Activated CD8-positive, alpha-beta memory T cell treated with anti-CD3 and anti-CD28 coated beads, Interleukin-2, amount 50 U/mL, for 24 hours (primary cell): ENCODE results near the gene NCEH1.
"Not testable (repeated sequence)": the region's sequence is repeated elsewhere in the genome, so short reads cannot be mapped to it uniquely, and the experiment has no call there.

Experiments used
- DNase-seq: peaks from one replicate; pipeline ENCODE4 v3.0.0-alpha.2; 2020; ENCODE audit errors: extremely low read depth

NCEH1 gene

GRCh38 chr3:172707030-172707429 is 3.8 kb downstream of the NCEH1 start:
- no peak for DNase-seq

- no peak for DNase-seq
These were observed 5.7 kb downstream of the NCEH1 start for GRCh38 chr3:172705170-172705569.

- DNase-seq: no peak
These were observed 6.9 kb downstream of the NCEH1 start for GRCh38 chr3:172704001-172704400.

- not testable (repeated sequence) for DNase-seq
These were observed 8.1 kb downstream of the NCEH1 start for GRCh38 chr3:172702731-172703130.

GRCh38 chr3:172702256-172702655 is 8.6 kb downstream of the NCEH1 start:
- no peak for DNase-seq

- no peak for DNase-seq
These were observed 9.1 kb downstream of the NCEH1 start for GRCh38 chr3:172701751-172702150.

- DNase-seq: no peak
These were observed 9.9 kb downstream of the NCEH1 start for GRCh38 chr3:172700936-172701455.

- DNase-seq: no peak
These were observed 10.6 kb downstream of the NCEH1 start for GRCh38 chr3:172700256-172700655.

- DNase-seq: no peak
These were observed 11.8 kb downstream of the NCEH1 start for GRCh38 chr3:172699031-172699430.

- no peak for DNase-seq
These were observed 12.2 kb downstream of the NCEH1 start for GRCh38 chr3:172698631-172699030.

- DNase-seq: no peak
These were observed 13.3 kb downstream of the NCEH1 start for GRCh38 chr3:172697558-172697957.

GRCh38 chr3:172696357-172696756 is 14.5 kb downstream of the NCEH1 start:
- DNase-seq: no peak

- no peak for DNase-seq
These were observed 16.2 kb downstream of the NCEH1 start for GRCh38 chr3:172694573-172695246.

- no peak for DNase-seq
These were observed 18.0 kb downstream of the NCEH1 start for GRCh38 chr3:172692751-172693338.

GRCh38 chr3:172690936-172691335 is 19.9 kb downstream of the NCEH1 start:
- DNase-seq: no peak

GRCh38 chr3:172688588-172688987 is 22.3 kb downstream of the NCEH1 start:
- no peak for DNase-seq

- no peak for DNase-seq
These were observed 23.4 kb downstream of the NCEH1 start for GRCh38 chr3:172687501-172687900.

GRCh38 chr3:172685331-172686214 is 25.3 kb downstream of the NCEH1 start:
- DNase-seq: no peak

- DNase-seq: no peak
These were observed 30.2 kb downstream of the NCEH1 start for GRCh38 chr3:172680684-172681083.

GRCh38 chr3:172679599-172679998 is 31.3 kb downstream of the NCEH1 start:
- DNase-seq: no peak

- DNase-seq: no peak
These were observed 32.8 kb downstream of the NCEH1 start for GRCh38 chr3:172678068-172678467.

- no peak for DNase-seq
These were observed 34.5 kb downstream of the NCEH1 start for GRCh38 chr3:172676196-172676922.
